ENCODE measurements around the gene PARP8. TPM values are rescaled to one million over a fixed set of nuclear protein-coding genes. Genes with fewer than 3 reads are reported as not detected.
"Not testable (repeated sequence)": the region's sequence is repeated elsewhere in the genome, so short reads cannot be mapped to it uniquely, and the experiment has no call there.

PARP8 gene
- total RNA-seq, 2 donors from 2014 or later: 5.4 to 6.7 TPM

DNA sequence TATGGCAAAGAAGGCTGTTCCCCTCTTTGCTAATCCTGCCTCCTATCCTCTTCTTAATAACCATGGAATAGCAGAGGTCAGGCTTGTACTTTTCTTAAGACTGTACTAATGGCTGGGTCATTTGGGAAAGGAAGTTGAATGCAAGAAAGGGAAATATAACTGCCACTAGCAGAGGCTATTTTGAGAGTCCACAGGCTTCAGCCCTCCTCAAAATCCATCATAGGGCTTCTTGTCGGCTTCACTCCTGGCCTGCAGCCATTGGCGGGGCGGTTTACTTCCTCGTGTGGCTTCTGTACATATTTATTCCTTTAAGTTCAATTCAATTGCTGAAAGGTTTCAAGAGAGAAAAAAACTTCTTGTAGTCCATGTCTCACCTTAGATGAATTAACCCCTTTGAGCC lies 2.8 kb upstream of the PARP8 start:
- TF ChIP-seq, protein P1, sequence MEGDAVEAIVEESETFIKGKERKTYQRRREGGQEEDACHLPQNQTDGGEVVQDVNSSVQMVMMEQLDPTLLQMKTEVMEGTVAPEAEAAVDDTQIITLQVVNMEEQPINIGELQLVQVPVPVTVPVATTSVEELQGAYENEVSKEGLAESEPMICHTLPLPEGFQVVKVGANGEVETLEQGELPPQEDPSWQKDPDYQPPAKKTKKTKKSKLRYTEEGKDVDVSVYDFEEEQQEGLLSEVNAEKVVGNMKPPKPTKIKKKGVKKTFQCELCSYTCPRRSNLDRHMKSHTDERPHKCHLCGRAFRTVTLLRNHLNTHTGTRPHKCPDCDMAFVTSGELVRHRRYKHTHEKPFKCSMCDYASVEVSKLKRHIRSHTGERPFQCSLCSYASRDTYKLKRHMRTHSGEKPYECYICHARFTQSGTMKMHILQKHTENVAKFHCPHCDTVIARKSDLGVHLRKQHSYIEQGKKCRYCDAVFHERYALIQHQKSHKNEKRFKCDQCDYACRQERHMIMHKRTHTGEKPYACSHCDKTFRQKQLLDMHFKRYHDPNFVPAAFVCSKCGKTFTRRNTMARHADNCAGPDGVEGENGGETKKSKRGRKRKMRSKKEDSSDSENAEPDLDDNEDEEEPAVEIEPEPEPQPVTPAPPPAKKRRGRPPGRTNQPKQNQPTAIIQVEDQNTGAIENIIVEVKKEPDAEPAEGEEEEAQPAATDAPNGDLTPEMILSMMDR (IDR thresholded peaks at IDR 0.05): no peak
- Histone ChIP-seq H3K4me1 (no peaks in the 10 kb centered on the region), H3K4me3 (no peak overlapping the region), H3K27me3 (no peaks in the 10 kb centered on the region), H3K9ac (ENCODE audit: low read depth in 2 of 2, low read length in 2 of 2) (no peak overlapping the region), H3K9me3 (no peaks in the 10 kb centered on the region), H3K27ac (no peak overlapping the region), H3K36me3 (no peaks in the 10 kb centered on the region)
- DNase-seq: peak; percentile 56
- intact Hi-C loops (cut with DNase I): no loop called here

DNA sequence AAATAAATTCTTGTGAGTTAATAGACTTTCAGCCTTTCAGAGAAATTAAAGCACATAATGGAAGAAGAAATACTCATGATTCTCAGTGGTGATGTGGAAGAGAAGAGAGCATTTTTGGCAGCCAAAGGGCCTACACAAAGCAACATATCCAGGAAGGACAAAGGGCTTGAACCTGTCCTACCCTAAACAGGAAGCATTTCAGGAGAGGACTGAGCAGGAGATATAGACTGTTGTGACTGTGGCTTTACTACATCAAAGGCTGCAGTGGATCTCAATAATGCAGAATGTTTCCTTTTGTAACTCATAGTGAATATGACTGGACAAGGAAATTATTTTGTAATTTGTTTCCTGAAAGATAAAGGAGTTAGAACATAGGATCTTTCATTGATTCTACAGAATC lies 1.3 kb upstream of the PARP8 start:
- H3K4me1 ChIP-seq: no peaks in the 10 kb centered on the region
- intact Hi-C loops (cut with DNase I): no loop called here
- H3K4me3 ChIP-seq: no peak overlapping the region
- H3K9me3 ChIP-seq: no peaks in the 10 kb centered on the region
- TF ChIP-seq, protein P1 (IDR thresholded peaks at IDR 0.05): no peak
- no peak for DNase-seq
- H3K36me3 ChIP-seq: no peaks in the 10 kb centered on the region
- peak overlapping the region; percentile 88 for H3K27ac ChIP-seq
- no peaks in the 10 kb centered on the region for H3K27me3 ChIP-seq
- H3K9ac ChIP-seq (ENCODE audit: low read depth in 2 of 2, low read length in 2 of 2): no peak overlapping the region

DNA sequence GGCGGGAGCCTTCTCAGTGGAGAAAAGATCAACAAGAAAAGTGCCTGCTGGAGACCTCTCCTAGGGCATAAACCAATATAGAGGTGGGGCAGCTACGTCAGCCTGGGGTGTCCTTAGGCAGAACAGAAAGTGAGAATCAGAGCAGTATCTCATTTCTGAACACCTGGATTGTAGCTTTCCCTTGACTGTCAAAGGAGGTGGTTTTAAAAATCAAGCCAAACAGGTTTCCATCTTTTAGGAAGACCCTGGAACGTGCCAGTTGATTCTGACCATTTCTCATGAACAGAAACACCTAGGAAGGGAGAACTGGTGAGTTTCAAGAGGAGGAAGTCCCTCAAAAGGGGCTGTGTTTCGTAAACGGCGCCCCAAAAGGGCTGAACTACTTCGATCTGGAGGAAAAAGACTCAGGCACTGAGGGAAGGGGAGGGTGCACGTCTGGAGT lies 655 bp upstream of the PARP8 start:
- H3K4me1 ChIP-seq; intact Hi-C loops (cut with DNase I); H3K9me3 ChIP-seq; H3K27me3 ChIP-seq; H3K9ac ChIP-seq (ENCODE audit: low read depth in 2 of 2, low read length in 2 of 2); H3K36me3 ChIP-seq: not testable (repeated sequence)
- Histone ChIP-seq H3K27ac (peak overlapping the region; percentile 88), H3K4me3 (peak overlapping the region; percentile 87)
- DNase-seq: peak; percentile 48

DNA sequence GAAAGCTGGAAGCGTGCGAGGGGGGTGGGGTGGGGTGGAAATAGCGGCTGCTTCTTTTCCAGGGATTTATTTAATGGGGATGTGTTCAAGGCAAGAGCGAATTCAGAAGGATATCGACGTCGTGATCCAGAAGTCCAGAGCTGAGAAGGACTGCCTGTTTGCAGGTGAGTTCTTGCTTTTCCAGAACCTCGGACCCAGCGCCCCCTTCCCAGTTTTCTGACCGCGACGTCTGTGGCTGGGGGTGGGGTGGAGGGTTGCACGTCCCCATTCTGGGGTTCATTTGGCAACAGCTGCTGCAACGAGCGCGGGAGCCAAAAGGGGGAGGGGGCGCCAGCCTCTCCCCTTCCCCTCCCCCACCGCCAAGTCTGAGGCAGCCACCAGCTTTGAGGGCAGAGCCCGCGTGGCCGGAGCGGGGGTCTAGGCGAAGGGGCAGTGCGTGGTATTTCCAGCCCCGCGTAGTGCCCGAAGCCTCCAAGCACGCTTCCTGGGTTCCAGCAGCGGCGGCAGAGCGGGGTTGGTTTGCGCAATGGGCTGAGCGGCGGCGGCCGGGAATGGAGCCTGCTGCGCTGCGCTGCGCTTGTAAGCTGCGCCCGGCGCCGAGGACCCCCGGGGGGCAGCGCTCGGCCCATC lies 701 bp downstream of the PARP8 start:
- peak overlapping the region; percentile 87 for H3K4me3 ChIP-seq
- peak overlapping the region; percentile 61 to 89 for H3K9ac ChIP-seq (ENCODE audit: low read depth in 2 of 2, low read length in 2 of 2)
- H3K27ac ChIP-seq: peak overlapping the region; percentile 88
- H3K4me1 ChIP-seq: no peaks in the 10 kb centered on the region
- intact Hi-C loops (cut with DNase I): no loop called here
- peak; percentile 51 for DNase-seq
- TF ChIP-seq, protein P1 (IDR thresholded peaks at IDR 0.05): no peak
- no peaks in the 10 kb centered on the region for H3K36me3 ChIP-seq
- H3K9me3 ChIP-seq: no peaks in the 10 kb centered on the region
- H3K27me3 ChIP-seq: no peaks in the 10 kb centered on the region

DNA sequence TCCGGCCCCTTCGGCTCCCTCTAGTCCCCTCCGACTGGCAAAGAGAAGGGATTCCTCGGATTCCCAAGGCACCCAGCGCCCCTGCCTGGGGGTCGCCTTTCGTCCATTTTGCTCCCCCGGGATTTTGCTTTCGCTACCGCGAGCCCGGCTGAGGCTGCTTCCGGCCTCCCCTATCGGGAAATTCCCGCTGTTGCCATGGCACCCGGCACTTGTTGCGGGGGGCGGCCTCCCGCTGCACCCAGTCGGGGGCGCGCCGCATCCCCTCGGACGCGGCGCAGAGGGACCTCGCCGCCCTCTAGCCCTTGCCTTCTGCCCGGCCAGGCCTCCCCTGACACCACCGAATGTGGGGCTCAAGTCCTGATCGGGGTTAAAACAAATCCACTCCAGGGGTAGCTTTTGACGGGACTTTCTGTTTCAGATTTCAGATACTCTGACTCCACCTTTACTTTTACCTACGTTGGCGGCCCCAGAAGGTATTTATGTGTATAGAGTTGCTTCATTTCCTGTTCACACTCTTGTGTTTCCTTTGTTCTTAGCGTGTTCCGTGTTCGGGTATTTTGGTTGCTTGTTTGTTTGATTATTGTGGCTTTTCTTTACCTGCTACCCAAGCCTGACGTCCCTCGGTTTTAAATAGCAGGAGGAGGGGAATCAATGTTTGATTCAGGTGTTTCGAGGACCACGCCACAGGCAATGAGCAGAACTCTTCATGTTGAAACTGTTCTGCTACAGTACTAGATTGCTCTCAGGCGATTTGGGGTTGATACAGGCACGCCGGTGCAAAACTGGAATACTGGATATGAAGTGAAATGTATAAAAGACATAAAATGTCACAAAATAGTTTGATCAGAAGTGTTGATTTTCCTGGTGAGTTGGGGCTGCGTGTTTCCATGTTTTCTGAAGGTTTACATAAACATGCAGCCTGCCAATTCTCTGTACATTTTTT lies 1.5 kb downstream of the PARP8 start:
- TF ChIP-seq, protein P1 (IDR thresholded peaks at IDR 0.05): no peak
- no peaks in the 10 kb centered on the region for H3K9me3 ChIP-seq
- H3K4me3 ChIP-seq: peak overlapping the region; percentile 87
- peak overlapping the region; percentile 88 for H3K27ac ChIP-seq
- no peaks in the 10 kb centered on the region for H3K27me3 ChIP-seq
- no peaks in the 10 kb centered on the region for H3K36me3 ChIP-seq
- H3K9ac ChIP-seq (ENCODE audit: low read depth in 2 of 2, low read length in 2 of 2): peak overlapping the region; percentile 61 to 89
- DNase-seq: peak; percentile 60
- intact Hi-C loops (cut with DNase I): no loop called here
- no peaks in the 10 kb centered on the region for H3K4me1 ChIP-seq

DNA sequence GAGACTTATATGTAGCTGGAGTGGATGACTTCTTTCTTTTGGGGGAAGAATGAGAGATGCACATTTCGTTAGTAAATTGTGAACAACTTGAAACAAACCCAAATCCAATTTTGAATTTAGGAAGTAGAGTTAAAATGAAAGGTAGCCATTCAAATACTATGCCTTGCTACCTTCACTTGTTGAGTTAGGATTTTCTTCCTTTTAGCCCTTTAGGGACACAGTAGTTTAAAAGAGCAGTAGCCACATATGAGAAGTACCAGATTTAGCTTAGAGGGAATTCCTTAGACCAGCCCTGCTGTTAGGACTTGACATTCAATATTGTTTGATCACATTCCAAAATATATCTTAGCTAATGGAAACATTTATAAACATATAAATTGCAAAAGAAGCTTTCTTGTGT lies 2.2 kb downstream of the PARP8 start:
- H3K4me1 ChIP-seq; H3K9ac ChIP-seq (ENCODE audit: low read depth in 2 of 2, low read length in 2 of 2); H3K27me3 ChIP-seq; intact Hi-C loops (cut with DNase I); DNase-seq; H3K9me3 ChIP-seq; H3K36me3 ChIP-seq: not testable (repeated sequence)
- Histone ChIP-seq H3K4me3 (peak overlapping the region; percentile 87), H3K27ac (peak overlapping the region; percentile 88)

Data from colonic mucosa (tissue), 4 donors.